Testis (tissue), 3 donors: ENCODE data around the gene TAAR9. TPM values are rescaled to one million over a fixed set of nuclear protein-coding genes. Genes with fewer than 3 reads are reported as not detected.

ENCODE experiments used
- DNase-seq: peaks from one replicate; pipeline ENCODE4 v3.0.0-alpha.2; 2019
- H3K27ac ChIP-seq, 2 donors: fragments of 200-600 bp; sonication (generic); one replicate each; pipeline ENCODE4 v1.5.1; 2019
- H3K27me3 ChIP-seq: fragments of 200-600 bp; sonication (generic); one replicate; pipeline ENCODE4 v1.5.1; 2019
- H3K36me3 ChIP-seq: fragments of 200-600 bp; sonication (generic); one replicate; pipeline ENCODE4 v1.5.1; 2017; ENCODE audit warnings: low read depth; ENCODE audit errors: missing control alignments
- H3K4me1 ChIP-seq: fragments of 200-600 bp; sonication (generic); one replicate; pipeline ENCODE4 v1.5.1; 2019
- H3K4me3 ChIP-seq, 2 donors: fragments of 200-600 bp; sonication (generic); one replicate each; pipeline ENCODE4 v1.5.1; 2017 to 2019
- H3K9me3 ChIP-seq: fragments of 200-600 bp; sonication (generic); one replicate; pipeline ENCODE4 v1.5.1; 2017
- POLR2A ChIP-seq: fragments of 450-650 bp; IDR thresholded peaks from one replicate; pipeline ENCODE4 v1.6.1; 2017; ENCODE audit warnings: antibody characterized with exemption, mild to moderate bottlenecking, moderate library complexity
- WGBS, 2 donors: methylation state at CpG; one replicate each; pipeline ENCODE4 v1.1.5; 2018; 5-methylcytosine and 5-hydroxymethylcytosine counted together
- intact Hi-C: fragments of 100-400 bp; cut with DNase I; formaldehyde crosslinking; loops from one replicate; pipeline ENCODE4 v1.15.1; 2023; ENCODE audit warnings: low total_unique reads
- polyA plus RNA-seq: library from polyadenylated mRNA; stranded (reverse); fragments of 350-450 nt; fragmentation: Illumina TruSeq; extraction: RNeasy Lipid Tissue Mini Kit (QIAGEN cat#74804); gene quantifications from one replicate; pipeline ENCODE4 v1.2.3, GENCODE V29; 2014; ENCODE audit warnings: low read depth, low replicate concordance; ENCODE audit not compliant: insufficient read depth
- small RNA-seq, 2 donors: library from RNA; depleted of rRNA; stranded (forward); fragments of <200 nt; gene quantifications; one replicate each; pipeline ENCODE3, GENCODE V24; 2016
- total RNA-seq, 2 donors: library from RNA; depleted of rRNA; stranded (reverse); fragments of >200 nt; gene quantifications; one replicate each; pipeline ENCODE4 v1.2.3, GENCODE V29; 2016
- TF ChIP-seq, protein P1 (sequence below), 3 experiments: fragments of 450-650 bp in 2 of 3; fragments of 200-600 bp in 1 of 3; sonication (generic) in 1 of 3; IDR thresholded peaks; one replicate each; pipeline ENCODE4 v1.5.1; 2016 to 2019; ENCODE audit warnings: antibody characterized with exemption in 3 of 3, mild to moderate bottlenecking in 2 of 3, moderate library complexity in 1 of 3

Gene TAAR9
- total and polyA plus RNA-seq, 3 donors from 2014 or later = 0.39 TPM; not detected in 2

DNA sequence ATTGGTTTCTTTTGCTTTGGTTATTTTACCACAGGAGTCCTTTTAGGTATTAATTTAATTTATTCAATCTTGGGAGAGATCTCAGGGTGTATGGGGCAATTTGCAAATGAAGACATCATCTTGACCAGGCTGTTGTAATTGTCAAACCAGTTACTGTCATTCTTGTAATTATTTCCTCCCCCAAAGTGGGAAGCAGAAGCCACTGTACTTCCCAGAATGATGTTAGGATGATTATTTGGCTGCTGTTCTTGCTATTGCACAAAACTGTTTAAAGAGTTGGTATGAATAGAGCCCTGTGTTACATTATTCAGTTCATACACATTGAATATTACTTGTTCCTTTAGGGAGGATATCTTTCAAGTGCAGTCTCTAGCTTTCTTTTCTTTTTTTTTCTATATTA, 33.7 kb downstream of the TAAR9 start:
- H3K36me3 ChIP-seq = no peaks in the 10 kb centered on the region
- no peak for DNase-seq
- intact Hi-C loops = no loop called here
- TF ChIP-seq, protein P1, sequence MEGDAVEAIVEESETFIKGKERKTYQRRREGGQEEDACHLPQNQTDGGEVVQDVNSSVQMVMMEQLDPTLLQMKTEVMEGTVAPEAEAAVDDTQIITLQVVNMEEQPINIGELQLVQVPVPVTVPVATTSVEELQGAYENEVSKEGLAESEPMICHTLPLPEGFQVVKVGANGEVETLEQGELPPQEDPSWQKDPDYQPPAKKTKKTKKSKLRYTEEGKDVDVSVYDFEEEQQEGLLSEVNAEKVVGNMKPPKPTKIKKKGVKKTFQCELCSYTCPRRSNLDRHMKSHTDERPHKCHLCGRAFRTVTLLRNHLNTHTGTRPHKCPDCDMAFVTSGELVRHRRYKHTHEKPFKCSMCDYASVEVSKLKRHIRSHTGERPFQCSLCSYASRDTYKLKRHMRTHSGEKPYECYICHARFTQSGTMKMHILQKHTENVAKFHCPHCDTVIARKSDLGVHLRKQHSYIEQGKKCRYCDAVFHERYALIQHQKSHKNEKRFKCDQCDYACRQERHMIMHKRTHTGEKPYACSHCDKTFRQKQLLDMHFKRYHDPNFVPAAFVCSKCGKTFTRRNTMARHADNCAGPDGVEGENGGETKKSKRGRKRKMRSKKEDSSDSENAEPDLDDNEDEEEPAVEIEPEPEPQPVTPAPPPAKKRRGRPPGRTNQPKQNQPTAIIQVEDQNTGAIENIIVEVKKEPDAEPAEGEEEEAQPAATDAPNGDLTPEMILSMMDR (IDR thresholded peaks at IDR 0.05) = no peak
- no peak for TF ChIP-seq POLR2A
- no peak overlapping the region for H3K27ac ChIP-seq
- H3K4me3 ChIP-seq = no peak overlapping the region
- no peaks in the 10 kb centered on the region for H3K27me3 ChIP-seq
- no peaks in the 10 kb centered on the region for H3K4me1 ChIP-seq
- H3K9me3 ChIP-seq = no peaks in the 10 kb centered on the region

DNA sequence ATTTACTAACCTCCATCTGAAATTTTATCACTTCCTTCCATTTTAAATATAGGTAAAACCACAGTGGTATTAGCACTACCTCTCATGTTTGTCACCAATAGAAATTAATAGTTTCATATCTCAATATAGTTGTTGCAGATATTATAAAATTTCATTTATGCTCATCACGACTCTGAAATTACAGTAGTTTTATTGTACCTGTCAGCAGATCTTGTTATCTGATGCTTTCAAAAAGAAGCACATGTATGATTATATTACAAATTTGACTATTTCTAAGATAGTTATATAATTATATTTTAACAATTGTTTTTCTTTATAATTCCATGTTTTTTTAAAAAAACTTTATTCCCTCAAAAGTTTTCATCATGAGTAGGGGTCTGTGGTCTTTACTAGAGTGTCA, 46.6 kb downstream of the TAAR9 start:
- TF ChIP-seq, protein P1 (IDR thresholded peaks at IDR 0.05) = no peak
- no peak for TF ChIP-seq POLR2A
- WGBS, 2 donors = 74 to 83% methylated on average over 1 of the region's 1 CpG
- no peaks in the 10 kb centered on the region for H3K9me3 ChIP-seq
- intact Hi-C loops = no loop called here
- DNase-seq = no peak
- H3K36me3 ChIP-seq = no peaks in the 10 kb centered on the region
- H3K4me3 ChIP-seq = no peak overlapping the region
- no peaks in the 10 kb centered on the region for H3K27me3 ChIP-seq
- H3K4me1 ChIP-seq = no peaks in the 10 kb centered on the region
- no peak overlapping the region for H3K27ac ChIP-seq

- DNase-seq = no peak
- no peaks in the 10 kb centered on the region for H3K36me3 ChIP-seq
- H3K9me3 ChIP-seq = no peaks in the 10 kb centered on the region
- no peak overlapping the region for H3K4me3 ChIP-seq
- H3K4me1 ChIP-seq = no peaks in the 10 kb centered on the region
- H3K27me3 ChIP-seq = no peaks in the 10 kb centered on the region
- TF ChIP-seq, protein P1 (IDR thresholded peaks at IDR 0.05) = no peak
- TF ChIP-seq POLR2A = no peak
- no peak overlapping the region for H3K27ac ChIP-seq
- intact Hi-C loops = no loop called here
- WGBS, 2 donors = 68 to 81% methylated on average over 2 of the region's 2 CpGs
These were observed 49.3 kb downstream of the TAAR9 start for GRCh38 chr6:132587424-132587823.

Small RNA genes within 50 kb of the gene (small RNA-seq; reads per million reads assigned to genes)
- 0 reads per million in 2 donors for gene TAAR7P

Other genes with a start within 250 kb of the TAAR9 start
- gene MOXD1, start 136.8 kb upstream of the TAAR9 start, total RNA-seq = 1 to 10 TPM; 3.1 to 7.4 TPM
- 8.6 TPM for gene MOXD1, start 136.8 kb upstream of the TAAR9 start, polyA plus RNA-seq
- 10 to 100 TPM; 12.7 to 18.8 TPM for gene STX7, start 25.2 kb upstream of the TAAR9 start, total RNA-seq
- gene STX7, start 25.2 kb upstream of the TAAR9 start, polyA plus RNA-seq = 16.2 TPM
- not detected for gene TAAR8, start 14.4 kb downstream of the TAAR9 start, total RNA-seq
- gene TAAR8, start 14.4 kb downstream of the TAAR9 start, polyA plus RNA-seq = not detected
- not detected for gene TAAR6, start 32.0 kb downstream of the TAAR9 start, total RNA-seq
- not detected for gene TAAR6, start 32.0 kb downstream of the TAAR9 start, polyA plus RNA-seq
- gene TAAR5, start 51.5 kb downstream of the TAAR9 start, total RNA-seq = not detected
- gene TAAR5, start 51.5 kb downstream of the TAAR9 start, polyA plus RNA-seq = not detected
- gene TAAR2, start 86.0 kb downstream of the TAAR9 start, total RNA-seq = not detected
- not detected for gene TAAR2, start 86.0 kb downstream of the TAAR9 start, polyA plus RNA-seq
- gene TAAR1, start 120.9 kb downstream of the TAAR9 start, total RNA-seq = not detected
- not detected for gene TAAR1, start 120.9 kb downstream of the TAAR9 start, polyA plus RNA-seq
- under 1 TPM; 0.16 to 0.37 TPM for gene VNN1, start 175.8 kb downstream of the TAAR9 start, total RNA-seq
- 0.54 TPM for gene VNN1, start 175.8 kb downstream of the TAAR9 start, polyA plus RNA-seq
- gene VNN2, start 219.6 kb downstream of the TAAR9 start, total RNA-seq = under 1 TPM; 0.31 to 0.47 TPM
- gene VNN2, start 219.6 kb downstream of the TAAR9 start, polyA plus RNA-seq = 2.0 TPM